Vagina (tissue), 2 donors: ENCODE results near the gene MMP19.
"Not testable (repeated sequence)": the region's sequence is repeated elsewhere in the genome, so short reads cannot be mapped to it uniquely, and the experiment has no call there.

Experiments used
- CTCF ChIP-seq, 3 experiments: fragments of 450-650 bp in 2 of 3; fragments of 200-600 bp in 1 of 3; sonication (generic) in 1 of 3; IDR thresholded peaks; one replicate each; pipeline ENCODE4 v1.5.1; 2017 to 2019; ENCODE audit warnings: antibody characterized with exemption in 3 of 3, mild to moderate bottlenecking in 2 of 3, moderate library complexity in 2 of 3
- POLR2A ChIP-seq, 2 donors: fragments of 450-650 bp; IDR thresholded peaks; one replicate each; pipeline ENCODE4 v1.6.1; 2017; ENCODE audit warnings: antibody characterized with exemption in 2 of 2, mild to moderate bottlenecking in 2 of 2, moderate library complexity in 2 of 2

DNA sequence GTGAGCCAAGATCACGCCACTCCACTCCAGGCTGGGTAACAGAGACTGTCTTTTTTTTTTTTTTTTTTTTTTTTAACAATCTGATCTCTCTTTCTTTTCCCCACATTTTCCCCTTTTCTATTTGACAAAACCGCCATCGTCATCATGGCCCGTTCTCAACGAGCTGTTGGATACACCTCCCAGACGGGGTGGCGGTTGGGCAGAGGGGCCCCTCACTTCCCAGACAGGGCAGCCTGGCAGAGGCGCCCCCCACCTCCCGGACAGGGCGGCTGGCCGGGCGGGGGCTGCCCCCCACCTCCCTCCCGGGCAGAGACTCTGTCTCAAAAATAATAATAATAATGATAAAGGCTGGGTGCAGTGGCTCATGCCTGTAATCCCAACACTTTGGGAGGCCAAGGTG is 20.2 kb upstream of the MMP19 start:
- TF ChIP-seq POLR2A, CTCF (IDR thresholded peaks at IDR 0.05): not testable (repeated sequence)
